VCaP (cell line): ENCODE data around the gene RTN4.
A peak's percentile ranks its signal among the peaks of the same experiment; 100 is the strongest.

ENCODE experiments used
- H3K27ac ChIP-seq: fragments of 450-650 bp; 2 replicates; pipeline ENCODE4 v1.5.1; 2017
- CTCF ChIP-seq: fragments of 450-650 bp; conservative IDR thresholded peaks from 2 replicates; pipeline ENCODE4 v1.5.1; 2017; ENCODE audit warnings: mild to moderate bottlenecking, moderate library complexity

RTN4 gene

GRCh38 chr2:55045780-55046179 is 4.5 kb downstream of the RTN4 start:
- peak overlapping the region; percentile 16 for H3K27ac ChIP-seq
- no peak for TF ChIP-seq CTCF

- H3K27ac ChIP-seq: no peak overlapping the region
- no peak for TF ChIP-seq CTCF
Observed at GRCh38 chr2:55043841-55044240, 6.4 kb downstream of the RTN4 start.

- no peak overlapping the region for H3K27ac ChIP-seq
- TF ChIP-seq CTCF: no peak
Observed at GRCh38 chr2:55038428-55038827, 11.8 kb downstream of the RTN4 start.

GRCh38 chr2:55035716-55036115 is 14.5 kb downstream of the RTN4 start:
- H3K27ac ChIP-seq: no peak overlapping the region
- TF ChIP-seq CTCF: no peak

- no peak overlapping the region for H3K27ac ChIP-seq
- no peak for TF ChIP-seq CTCF
Observed at GRCh38 chr2:55033921-55034320, 16.3 kb downstream of the RTN4 start.

- TF ChIP-seq CTCF: no peak
- H3K27ac ChIP-seq: no peak overlapping the region
Observed at GRCh38 chr2:55033076-55033742, 17.0 kb downstream of the RTN4 start.

- no peak overlapping the region for H3K27ac ChIP-seq
- no peak for TF ChIP-seq CTCF
Observed at GRCh38 chr2:55031505-55031904, 18.7 kb downstream of the RTN4 start.

GRCh38 chr2:55030766-55031165 is 19.5 kb downstream of the RTN4 start:
- no peak for TF ChIP-seq CTCF
- no peak overlapping the region for H3K27ac ChIP-seq
